GM18909 (cell line): ENCODE measurements around the gene LACRT.
"Not testable (repeated sequence)": the region's sequence is repeated elsewhere in the genome, so short reads cannot be mapped to it uniquely, and the experiment has no call there.

Experiments used
- ATAC-seq: cut with Tn5 transposase; IDR thresholded peaks from one replicate; pipeline ENCODE4 v1.9.1; 2021; ENCODE audit warnings: mild to moderate bottlenecking; ENCODE audit not compliant: unreplicated experiment, poor library complexity

LACRT gene

DNA sequence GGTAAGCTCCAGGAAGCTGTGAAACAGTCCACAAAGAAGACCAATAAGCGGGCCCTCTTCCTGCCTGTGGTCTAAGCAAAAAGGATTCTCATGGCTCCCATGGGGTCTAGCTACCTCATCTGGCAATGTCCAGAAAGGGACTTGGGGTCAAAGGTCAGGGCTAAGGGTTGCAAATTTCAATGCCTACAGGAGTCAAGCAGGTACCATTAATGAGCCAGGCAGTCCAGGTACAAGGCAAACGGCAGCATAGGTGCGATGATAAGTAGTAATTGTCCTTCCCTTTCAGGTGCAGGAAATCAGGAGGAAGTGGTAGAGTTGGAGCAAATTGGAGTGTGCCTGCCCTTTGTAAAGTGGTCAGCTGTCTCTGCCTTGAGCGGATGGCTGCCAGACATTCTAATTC is 6.4 kb upstream of the LACRT start:
- no peak for ATAC-seq

DNA sequence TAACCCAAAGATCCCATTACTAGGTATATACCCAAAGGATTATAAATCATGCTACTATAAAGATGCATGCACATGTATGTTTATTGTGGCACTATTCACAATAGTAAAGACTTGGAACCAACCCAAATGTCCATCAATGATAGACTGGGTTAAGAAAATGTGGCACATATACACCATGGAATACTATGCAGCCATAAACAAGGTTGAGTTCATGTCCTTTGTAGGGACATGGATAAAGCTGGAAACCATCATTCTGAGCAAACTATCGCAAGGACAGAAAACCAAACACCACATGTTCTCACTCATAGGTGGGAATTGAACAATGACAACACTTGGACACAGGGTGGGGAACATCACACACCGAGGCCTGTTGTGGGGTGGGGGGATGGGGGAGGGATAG is 4.4 kb upstream of the LACRT start:
- ATAC-seq: not testable (repeated sequence)

DNA sequence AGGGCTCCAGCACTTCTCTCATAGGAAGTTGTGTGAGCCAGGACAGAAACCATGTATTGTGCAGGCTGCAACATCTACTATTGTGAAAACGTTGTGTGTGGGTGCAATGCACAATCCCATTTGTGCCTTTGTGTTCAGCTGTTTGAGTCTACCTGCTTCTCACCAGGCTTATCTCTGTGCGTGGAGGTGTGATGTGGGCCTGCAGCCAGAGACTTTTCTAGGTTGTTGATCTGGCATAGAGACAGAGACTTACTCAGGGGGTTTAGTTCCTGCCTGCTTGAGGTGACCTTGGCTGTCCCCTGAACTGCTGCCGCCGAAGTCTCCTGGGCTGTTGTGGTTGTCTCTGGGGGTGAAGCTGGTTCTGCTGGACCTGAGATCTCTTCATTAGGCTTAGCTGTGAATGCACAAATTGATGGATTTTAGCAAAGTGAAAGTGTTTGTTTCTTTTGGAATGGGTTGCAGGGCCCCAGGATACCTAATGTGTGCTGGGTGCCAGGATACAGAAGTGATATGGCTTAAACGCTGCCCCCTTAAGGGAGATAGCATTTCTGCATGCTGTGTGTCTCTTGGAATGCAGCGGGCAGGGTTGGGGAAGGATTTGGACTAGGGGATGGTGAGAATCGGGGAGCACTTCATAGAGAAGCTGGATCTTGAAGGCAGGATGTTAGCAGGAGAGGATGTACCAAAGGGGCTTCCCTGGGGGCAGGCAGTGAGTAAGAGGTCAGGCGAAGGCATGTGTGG is 2.5 kb downstream of the LACRT start:
- no peak for ATAC-seq

- no peak for ATAC-seq
These were observed 3.1 kb downstream of the LACRT start for GRCh38 chr12:54631551-54631950.

DNA sequence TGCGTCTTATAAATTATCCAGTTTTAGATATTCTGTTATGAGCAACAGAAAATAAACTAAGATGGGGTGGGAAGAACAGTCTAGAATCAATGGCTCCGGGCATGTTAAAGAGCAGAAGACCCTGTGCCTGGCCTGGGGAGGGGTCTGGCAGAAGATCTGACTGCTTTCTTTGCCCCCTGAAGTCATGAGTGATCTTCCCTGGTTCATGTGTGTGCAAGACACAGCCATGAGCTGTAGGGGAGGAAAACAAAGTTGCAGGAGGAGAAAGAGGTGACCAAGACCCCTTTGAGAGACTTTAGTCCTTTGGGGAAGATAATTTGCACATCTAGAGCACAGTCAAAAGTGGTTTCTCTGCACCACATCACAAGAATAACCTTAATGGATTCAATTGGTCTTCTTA is 4.8 kb downstream of the LACRT start:
- no peak for ATAC-seq

DNA sequence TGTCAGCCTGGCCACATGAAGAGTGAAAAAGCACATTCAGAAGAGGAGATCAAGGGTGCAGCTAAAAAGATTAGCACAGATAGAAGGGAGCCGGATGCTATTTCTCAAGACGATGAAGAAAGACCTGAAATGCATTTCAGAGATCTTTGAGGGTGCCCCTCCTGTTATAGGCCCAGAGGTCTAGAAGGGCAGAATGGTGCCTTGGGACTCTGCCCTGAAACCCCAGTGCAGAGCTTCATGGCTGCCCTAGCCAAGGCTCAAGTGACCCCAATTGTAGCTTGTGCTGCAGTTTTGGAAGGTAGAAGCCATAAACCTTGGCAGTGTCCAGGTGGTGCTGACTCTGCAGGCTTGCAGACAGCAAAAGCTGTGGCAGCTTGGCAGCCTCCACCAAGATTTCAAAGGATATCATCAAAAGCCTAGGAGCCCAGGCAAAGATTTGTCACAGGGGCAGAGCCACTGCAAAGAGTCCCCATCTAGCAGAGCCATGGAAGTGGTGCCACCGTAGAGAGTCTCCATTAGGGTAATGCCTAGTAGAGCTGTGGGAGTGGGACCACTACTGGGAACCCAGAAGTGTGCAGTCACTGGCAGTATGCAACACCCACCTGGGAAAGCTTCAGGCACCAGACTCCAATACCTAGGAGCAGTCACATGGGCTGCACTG is 6.4 kb downstream of the LACRT start:
- no peak for ATAC-seq

DNA sequence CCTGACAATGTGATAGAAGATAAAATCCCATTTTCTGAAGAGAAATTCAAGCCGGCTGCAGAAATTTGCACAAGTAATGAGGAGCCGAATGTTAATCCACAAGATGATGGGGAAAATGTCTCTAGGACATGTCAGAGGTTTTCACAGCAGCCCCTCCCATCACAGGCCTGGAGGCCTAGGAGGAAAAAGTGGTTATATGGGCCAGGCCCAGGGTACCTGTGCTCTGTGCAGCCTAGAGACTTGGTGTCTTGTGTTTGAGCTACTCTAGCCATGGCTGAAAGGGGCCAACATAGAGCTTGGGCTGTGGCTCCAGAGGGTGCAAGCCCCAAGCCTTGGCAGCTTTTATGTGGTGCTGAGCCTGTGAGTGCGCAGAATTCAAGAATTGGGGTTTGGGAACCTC is 7.4 kb downstream of the LACRT start:
- ATAC-seq: no peak

- no peak for ATAC-seq
These were observed 9.1 kb downstream of the LACRT start for GRCh38 chr12:54625598-54625997.

DNA sequence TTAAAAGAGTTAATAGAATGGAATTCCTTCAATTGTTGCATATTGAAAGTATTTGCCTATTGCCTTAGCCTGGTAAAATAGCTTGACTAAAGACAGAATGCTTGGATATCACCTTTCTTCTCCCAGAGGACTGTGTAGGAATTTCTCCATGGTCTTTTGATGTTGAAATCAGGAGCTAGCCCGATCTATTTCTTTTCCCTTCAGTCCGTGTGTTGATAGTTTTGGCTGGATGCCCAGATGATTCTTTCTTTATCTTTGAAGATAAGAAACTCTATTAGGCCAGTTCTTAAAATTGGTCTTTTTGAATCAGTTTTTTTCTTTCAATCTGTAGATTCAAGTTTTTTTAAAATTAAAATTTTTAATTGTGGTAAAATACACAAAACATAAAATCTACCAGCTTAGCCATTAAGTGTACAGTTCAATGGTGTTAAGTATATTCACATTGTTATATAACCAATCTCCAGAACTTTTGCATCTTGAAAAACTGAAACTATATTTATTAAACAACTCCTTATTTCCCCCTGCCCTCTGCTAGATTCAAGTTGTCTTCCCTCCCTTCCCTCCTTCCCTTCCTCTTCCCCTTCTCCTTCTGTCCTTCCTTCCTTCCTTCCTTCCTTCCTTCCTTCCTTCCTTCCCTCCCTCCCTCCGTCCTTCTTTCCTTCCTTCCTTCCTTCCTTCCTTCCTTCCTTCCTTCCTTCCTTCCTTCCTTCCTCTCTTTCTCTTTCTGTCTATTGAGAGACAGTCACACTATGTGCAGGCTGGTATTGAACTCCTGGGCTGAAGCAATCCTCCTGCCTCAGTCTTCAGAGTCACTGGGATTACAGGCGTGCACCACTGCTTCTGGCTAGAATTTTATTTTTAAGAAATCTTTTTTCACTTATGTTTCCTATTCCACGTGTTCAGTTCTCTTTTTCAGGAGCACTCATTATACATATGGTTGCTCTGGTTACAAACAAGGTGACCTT is 10.1 kb downstream of the LACRT start:
- no peak for ATAC-seq

- no peak for ATAC-seq
These were observed 12.1 kb downstream of the LACRT start for GRCh38 chr12:54622463-54623183.

- no peak for ATAC-seq
These were observed 17.6 kb downstream of the LACRT start for GRCh38 chr12:54616933-54617680.

DNA sequence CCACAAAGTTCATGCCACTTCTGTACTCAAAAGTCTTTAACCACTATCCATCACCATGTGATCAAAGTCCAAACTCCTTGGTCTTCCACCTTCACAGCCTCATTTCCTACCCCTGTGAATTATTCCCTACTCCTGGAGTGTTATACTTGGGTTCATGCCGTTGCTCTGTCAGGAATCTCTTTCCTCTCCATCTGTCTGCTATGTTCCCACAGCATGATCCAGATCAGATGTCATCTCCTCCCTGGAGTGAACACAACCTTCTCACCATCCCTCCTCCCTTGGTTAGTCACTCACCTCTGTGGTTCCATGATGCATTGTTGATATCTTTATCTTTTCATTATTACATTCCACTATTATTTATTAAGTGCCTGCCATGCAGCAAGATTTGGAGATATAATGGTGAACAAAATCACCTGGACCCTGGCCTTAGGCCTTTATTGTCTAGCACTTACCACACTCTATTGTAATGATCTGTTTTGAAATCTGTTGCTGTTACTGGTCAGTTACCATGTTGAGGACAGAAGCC is 22.4 kb downstream of the LACRT start:
- no peak for ATAC-seq

DNA sequence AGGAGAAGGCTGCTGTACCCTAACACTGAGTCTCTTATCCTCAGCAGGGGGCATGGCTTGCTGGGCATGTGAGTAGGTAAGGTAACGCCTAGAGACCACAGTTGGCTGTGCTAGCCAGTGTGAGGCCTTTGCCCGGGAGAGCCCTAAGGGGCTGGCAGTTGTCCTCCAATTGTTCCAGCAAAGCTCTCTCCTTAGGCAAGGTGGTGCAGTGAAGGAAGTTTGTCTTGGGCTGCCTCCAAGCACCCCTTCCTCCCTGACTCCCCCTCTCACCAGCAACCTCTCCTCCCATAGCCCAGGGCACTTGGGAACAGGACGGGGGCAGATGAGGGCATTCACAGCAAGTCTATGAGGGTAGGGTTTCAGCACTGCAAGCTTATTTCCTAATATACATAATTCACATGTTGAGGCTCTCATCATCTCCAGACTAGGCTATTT is 23.0 kb downstream of the LACRT start:
- no peak for ATAC-seq

- ATAC-seq: no peak
These were observed 25.9 kb downstream of the LACRT start for GRCh38 chr12:54608769-54609168.

DNA sequence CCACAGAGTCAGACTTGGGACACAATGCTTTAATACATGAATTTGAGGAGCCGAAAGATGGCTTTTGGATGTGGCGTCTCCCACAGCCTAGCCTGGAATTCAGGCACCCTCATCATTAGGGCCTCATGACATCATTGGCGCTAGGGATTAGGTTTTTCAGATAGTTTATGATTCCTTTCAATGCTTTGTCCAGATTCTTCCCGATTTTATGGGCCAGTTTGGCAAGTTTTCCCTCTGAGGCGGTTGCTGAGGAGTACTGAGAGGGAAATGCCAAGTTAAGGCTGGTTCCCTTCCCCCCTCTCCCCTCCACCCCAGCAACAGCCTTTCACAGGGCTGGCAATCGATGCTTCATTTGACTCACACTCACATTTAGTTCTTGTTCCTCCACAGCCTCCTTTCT is 26.5 kb downstream of the LACRT start:
- ATAC-seq: no peak

GRCh38 chr12:54606556-54606955 is 28.1 kb downstream of the LACRT start:
- ATAC-seq: no peak

- no peak for ATAC-seq
These were observed 29.3 kb downstream of the LACRT start for GRCh38 chr12:54605138-54605970.

- no peak for ATAC-seq
These were observed 30.3 kb downstream of the LACRT start for GRCh38 chr12:54604436-54604835.
